GM20000 (cell line): ENCODE data around the gene EXD2.

Experiments used
- DNase-seq: peaks from one replicate; pipeline ENCODE4 v3.0.0; 2012; ENCODE audit warnings: low spot score
- TF ChIP-seq, protein P1 (sequence below): IDR thresholded peaks from 2 replicates; pipeline ENCODE4 v1.5.1; 2012; ENCODE audit warnings: mild to moderate bottlenecking, control low read depth; ENCODE audit errors: extremely low read depth, missing control alignments

Gene EXD2

GRCh38 chr14:69262516-69262915 lies 71.2 kb downstream of the EXD2 start:
- TF ChIP-seq, protein P1, sequence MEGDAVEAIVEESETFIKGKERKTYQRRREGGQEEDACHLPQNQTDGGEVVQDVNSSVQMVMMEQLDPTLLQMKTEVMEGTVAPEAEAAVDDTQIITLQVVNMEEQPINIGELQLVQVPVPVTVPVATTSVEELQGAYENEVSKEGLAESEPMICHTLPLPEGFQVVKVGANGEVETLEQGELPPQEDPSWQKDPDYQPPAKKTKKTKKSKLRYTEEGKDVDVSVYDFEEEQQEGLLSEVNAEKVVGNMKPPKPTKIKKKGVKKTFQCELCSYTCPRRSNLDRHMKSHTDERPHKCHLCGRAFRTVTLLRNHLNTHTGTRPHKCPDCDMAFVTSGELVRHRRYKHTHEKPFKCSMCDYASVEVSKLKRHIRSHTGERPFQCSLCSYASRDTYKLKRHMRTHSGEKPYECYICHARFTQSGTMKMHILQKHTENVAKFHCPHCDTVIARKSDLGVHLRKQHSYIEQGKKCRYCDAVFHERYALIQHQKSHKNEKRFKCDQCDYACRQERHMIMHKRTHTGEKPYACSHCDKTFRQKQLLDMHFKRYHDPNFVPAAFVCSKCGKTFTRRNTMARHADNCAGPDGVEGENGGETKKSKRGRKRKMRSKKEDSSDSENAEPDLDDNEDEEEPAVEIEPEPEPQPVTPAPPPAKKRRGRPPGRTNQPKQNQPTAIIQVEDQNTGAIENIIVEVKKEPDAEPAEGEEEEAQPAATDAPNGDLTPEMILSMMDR: no peak
- DNase-seq: no peak

GRCh38 chr14:69263364-69263763 lies 72.1 kb downstream of the EXD2 start:
- no peak for DNase-seq
- TF ChIP-seq, protein P1: no peak

GRCh38 chr14:69263771-69264170 lies 72.5 kb downstream of the EXD2 start:
- TF ChIP-seq, protein P1: no peak
- DNase-seq: no peak

- DNase-seq: no peak
- TF ChIP-seq, protein P1: no peak
Observed at GRCh38 chr14:69266572-69267345, 75.5 kb downstream of the EXD2 start.

DNA sequence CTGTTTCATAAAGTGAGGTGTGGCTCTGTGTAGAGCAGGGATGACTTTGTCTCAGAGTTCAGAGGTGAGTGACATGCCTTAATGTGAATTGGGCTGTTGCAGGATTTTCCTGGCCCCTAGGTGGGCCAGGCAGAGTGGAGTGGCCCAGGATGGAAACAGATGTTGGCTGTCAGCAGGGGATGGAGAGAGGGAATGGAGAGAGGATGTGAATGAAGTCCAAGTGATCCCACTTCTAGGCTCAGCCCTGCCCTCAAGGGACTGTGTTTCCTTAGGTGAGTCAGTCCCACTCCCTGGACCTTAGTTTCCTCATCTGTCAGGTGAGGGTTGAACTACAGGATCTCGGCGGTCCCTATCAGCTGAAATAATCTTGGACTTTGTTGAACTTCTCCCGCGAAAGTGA lies 76.2 kb downstream of the EXD2 start:
- TF ChIP-seq, protein P1: no peak
- DNase-seq: no peak

GRCh38 chr14:69268223-69268622 lies 76.9 kb downstream of the EXD2 start:
- TF ChIP-seq, protein P1: no peak
- no peak for DNase-seq

DNA sequence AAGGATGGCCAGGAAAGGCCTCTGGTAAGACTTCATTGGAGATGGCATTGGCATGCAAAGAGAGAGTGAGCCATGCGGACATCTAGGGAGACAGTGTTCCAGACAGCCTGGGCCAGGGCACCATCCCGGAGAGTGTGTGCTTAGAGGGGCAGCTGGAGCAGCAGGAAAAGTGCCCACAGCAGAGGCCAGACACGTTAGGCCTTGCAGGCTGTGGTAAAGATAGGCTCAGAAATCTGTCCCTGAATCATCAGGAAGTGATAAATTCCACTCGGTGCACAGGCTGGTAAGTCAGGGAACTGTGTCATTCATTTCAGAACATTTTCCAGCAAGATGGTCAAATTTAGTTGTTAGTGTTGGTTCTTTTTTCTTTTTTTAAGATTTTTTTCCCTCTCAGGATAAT lies 77.5 kb downstream of the EXD2 start:
- no peak for DNase-seq
- TF ChIP-seq, protein P1: no peak
